Lower leg skin (tissue), 4 donors: ENCODE measurements around the gene ZNF205. TPM values are rescaled to one million over a fixed set of nuclear protein-coding genes. Genes with fewer than 3 reads are reported as not detected.

Source experiments
- DNase-seq, 2 donors: peaks; one replicate each; pipeline ENCODE4 v3.0.0-alpha.2; 2019; ENCODE audit warnings: low spot score in 2 of 2
- H3K4me3 ChIP-seq: fragments of 200-600 bp; sonication (generic); 2 replicates; pipeline ENCODE4 v1.5.1; 2017; ENCODE audit warnings: mild to moderate bottlenecking, low read depth; ENCODE audit not compliant: poor library complexity, severe bottlenecking
- POLR2A ChIP-seq, 2 donors: fragments of 450-650 bp; IDR thresholded peaks; one replicate each; pipeline ENCODE4 v1.6.1; 2016 to 2017; ENCODE audit warnings: antibody characterized with exemption in 2 of 2, mild to moderate bottlenecking in 1 of 2, moderate library complexity in 1 of 2
- WGBS, 2 donors: methylation state at CpG; one replicate each; pipeline ENCODE4 v1.1.5; 2018; 5-methylcytosine and 5-hydroxymethylcytosine counted together
- intact Hi-C: fragments of 100-400 bp; cut with DNase I; formaldehyde crosslinking; loops from one replicate; pipeline ENCODE4 v1.15.0; 2023; ENCODE audit warnings: low total_unique reads
- total RNA-seq, 4 donors: library from RNA; depleted of rRNA; stranded (reverse); fragments of >200 nt; gene quantifications; one replicate each; pipeline ENCODE4 v1.1.0, GENCODE V29; 2016
- TF ChIP-seq, protein P1 (sequence below), 3 donors: fragments of 450-650 bp; IDR thresholded peaks; one replicate each; pipeline ENCODE4 v1.5.1; 2016; ENCODE audit warnings: antibody characterized with exemption in 3 of 3, mild to moderate bottlenecking in 3 of 3, moderate library complexity in 2 of 3

ZNF205 gene
- total RNA-seq, 4 donors from 2014 or later = 15.1 to 25.3 (median 18.5) TPM

DNA sequence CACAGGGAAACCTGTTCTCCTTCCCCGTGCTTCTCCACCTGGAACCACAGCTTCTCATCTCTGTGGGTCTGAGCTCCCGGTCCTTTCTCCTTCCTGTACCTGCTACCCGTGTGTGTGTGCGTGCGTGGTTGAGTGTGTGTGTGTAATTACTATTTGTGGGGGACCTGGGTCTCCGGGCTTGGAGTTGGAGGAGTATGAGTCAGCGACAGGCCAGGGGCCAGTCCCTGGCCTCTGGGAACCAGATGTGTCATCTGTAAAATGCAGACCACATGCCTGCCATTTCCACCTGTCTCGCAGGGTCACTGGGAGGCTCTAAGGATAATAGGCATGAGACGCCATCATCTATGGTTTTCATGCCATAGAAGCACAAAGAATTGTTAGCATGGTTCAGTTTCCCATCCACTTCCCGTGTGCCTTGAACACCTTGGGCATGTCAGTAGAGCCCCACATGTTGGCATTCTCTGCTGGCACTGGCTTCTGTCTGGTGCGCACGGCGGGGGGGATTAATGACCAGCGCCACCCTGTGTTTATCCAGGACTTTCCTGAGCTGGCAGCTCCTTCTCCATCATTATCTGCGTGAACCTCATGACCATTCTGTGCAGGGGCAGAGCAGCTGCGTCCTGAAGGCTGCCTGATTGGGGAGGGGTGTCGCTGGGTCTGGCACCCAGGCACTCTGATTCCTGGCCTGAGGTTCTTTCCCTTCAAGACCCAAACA, 1.5 kb downstream of the ZNF205 start:
- TF ChIP-seq POLR2A (IDR thresholded peaks at IDR 0.05) = no peak
- TF ChIP-seq, protein P1, sequence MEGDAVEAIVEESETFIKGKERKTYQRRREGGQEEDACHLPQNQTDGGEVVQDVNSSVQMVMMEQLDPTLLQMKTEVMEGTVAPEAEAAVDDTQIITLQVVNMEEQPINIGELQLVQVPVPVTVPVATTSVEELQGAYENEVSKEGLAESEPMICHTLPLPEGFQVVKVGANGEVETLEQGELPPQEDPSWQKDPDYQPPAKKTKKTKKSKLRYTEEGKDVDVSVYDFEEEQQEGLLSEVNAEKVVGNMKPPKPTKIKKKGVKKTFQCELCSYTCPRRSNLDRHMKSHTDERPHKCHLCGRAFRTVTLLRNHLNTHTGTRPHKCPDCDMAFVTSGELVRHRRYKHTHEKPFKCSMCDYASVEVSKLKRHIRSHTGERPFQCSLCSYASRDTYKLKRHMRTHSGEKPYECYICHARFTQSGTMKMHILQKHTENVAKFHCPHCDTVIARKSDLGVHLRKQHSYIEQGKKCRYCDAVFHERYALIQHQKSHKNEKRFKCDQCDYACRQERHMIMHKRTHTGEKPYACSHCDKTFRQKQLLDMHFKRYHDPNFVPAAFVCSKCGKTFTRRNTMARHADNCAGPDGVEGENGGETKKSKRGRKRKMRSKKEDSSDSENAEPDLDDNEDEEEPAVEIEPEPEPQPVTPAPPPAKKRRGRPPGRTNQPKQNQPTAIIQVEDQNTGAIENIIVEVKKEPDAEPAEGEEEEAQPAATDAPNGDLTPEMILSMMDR (IDR thresholded peaks at IDR 0.05) = no peak
- no peak for DNase-seq
- WGBS, 2 donors = 63 to 66% methylated on average over 17 of the region's 17 CpGs
- intact Hi-C loops = no loop called here
- H3K4me3 ChIP-seq = no peak overlapping the region

DNA sequence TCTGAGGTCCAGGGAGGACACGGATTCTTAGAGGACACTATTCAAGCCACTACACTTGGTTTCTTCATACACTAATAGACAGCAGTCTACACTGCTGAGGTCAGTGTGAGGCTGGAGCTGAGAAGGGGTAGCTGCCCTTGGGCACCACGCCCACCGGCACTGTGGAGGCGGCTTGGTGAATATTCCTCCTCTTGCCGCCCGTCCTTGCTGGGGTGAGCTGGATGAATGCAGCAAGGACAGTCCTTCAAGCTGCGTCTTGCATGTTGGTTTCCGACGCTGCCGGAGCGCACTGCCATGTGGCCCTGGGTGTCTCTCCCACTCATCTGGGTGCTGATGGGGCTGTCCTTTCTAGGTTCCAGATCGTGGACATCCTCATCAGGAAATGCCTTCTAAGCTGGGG, 2.6 kb downstream of the ZNF205 start:
- 89 to 90% methylated on average over 11 to 12 of the region's 12 CpGs for WGBS, 2 donors
- DNase-seq = no peak
- no peak overlapping the region for H3K4me3 ChIP-seq
- no peak for TF ChIP-seq POLR2A (IDR thresholded peaks at IDR 0.05)
- TF ChIP-seq, protein P1 (IDR thresholded peaks at IDR 0.05) = no peak
- intact Hi-C loops = no loop called here

DNA sequence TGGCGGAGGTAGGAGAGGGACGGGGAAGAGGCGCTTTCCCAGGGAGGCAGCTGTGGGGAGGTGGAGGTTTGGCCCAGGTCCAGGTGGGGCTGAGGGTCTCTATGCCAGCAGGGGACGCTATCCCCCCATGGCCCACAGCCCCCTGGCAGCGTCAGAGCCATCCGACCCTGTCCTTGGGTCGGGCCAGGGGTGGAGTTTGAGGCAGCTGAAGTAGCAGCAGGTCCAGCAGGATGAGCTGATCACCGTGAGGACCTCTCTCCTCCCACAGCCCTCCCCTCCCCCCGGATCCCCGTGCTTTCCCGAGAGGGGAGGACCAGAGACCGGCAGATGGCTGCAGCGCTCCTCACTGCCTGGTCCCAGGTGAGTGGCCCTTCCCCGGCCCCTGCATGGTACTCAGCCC, 3.2 kb downstream of the ZNF205 start:
- WGBS, 2 donors = 76 to 86% methylated on average over 11 to 13 of the region's 14 CpGs
- H3K4me3 ChIP-seq = no peak overlapping the region
- intact Hi-C loops = no loop called here
- no peak for DNase-seq
- TF ChIP-seq, protein P1 (IDR thresholded peaks at IDR 0.05) = no peak
- TF ChIP-seq POLR2A (IDR thresholded peaks at IDR 0.05) = no peak

DNA sequence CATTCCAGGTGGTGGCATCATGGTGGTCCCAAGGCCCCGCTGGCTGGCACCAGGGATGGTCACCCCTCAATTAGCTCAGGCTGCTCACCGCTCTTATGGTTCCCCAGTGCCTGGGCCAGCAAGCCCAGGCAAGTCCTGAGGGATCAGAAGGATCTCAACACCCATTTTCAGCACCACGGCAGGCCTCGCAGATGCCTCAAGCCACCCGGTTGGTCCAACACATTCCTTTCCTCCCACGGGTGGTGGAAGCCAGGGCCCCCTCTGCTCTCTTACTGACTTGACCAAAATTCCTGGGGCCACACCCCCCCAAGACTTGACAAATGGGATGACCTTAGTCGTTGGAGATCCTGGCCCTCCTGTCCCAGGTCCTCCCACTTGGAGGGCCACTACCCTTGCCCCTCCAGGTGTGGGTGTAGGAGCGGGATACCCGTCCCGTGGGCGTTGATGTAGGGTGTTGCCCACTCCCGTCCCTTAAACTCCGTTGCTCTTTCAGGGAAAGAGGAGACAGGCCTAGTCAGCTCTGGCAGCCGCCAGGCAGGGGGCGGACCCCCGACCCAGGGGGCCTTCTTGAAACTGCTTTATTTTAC, 5.9 kb downstream of the ZNF205 start:
- no peak for DNase-seq
- WGBS, 2 donors = 70 to 81% methylated on average over 15 to 16 of the region's 16 CpGs
- H3K4me3 ChIP-seq = no peak overlapping the region
- intact Hi-C loops = no loop called here
- TF ChIP-seq, protein P1 (IDR thresholded peaks at IDR 0.05) = no peak
- no peak for TF ChIP-seq POLR2A (IDR thresholded peaks at IDR 0.05)

DNA sequence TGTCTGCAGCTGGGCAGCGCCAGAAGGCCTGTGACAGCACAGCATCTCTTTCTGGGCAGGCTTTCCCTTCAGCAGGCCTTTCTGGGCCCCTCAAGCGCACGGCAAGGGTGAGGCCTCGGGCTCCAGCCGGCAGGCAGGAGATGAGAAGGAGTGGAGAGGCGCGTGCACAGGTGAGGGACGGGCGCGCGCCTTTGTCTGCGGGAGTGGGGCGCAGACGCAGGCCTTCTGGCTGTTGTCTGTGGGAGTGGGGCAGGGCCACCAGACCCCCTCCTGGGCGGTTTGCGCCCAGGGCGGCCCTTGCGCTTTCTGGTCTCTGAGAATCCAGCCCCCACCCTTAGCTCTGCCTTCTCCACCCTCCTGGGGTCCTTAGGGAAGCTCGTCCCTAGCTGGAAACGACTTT, 6.5 kb downstream of the ZNF205 start:
- WGBS, 2 donors = 92 to 95% methylated on average over 18 to 20 of the region's 20 CpGs
- DNase-seq = no peak

More for the DNA sequence above, 6.5 kb downstream of the ZNF205 start:
- intact Hi-C loops = no loop called here
- no peak overlapping the region for H3K4me3 ChIP-seq
- TF ChIP-seq, protein P1 (IDR thresholded peaks at IDR 0.05) = no peak
- no peak for TF ChIP-seq POLR2A (IDR thresholded peaks at IDR 0.05)
